ENCODE data around the gene C10orf120.

GRCh38 chr10:122671355-122671754 lies 28.3 kb downstream of the C10orf120 start:
- TF ChIP-seq, protein P1, sequence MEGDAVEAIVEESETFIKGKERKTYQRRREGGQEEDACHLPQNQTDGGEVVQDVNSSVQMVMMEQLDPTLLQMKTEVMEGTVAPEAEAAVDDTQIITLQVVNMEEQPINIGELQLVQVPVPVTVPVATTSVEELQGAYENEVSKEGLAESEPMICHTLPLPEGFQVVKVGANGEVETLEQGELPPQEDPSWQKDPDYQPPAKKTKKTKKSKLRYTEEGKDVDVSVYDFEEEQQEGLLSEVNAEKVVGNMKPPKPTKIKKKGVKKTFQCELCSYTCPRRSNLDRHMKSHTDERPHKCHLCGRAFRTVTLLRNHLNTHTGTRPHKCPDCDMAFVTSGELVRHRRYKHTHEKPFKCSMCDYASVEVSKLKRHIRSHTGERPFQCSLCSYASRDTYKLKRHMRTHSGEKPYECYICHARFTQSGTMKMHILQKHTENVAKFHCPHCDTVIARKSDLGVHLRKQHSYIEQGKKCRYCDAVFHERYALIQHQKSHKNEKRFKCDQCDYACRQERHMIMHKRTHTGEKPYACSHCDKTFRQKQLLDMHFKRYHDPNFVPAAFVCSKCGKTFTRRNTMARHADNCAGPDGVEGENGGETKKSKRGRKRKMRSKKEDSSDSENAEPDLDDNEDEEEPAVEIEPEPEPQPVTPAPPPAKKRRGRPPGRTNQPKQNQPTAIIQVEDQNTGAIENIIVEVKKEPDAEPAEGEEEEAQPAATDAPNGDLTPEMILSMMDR (IDR thresholded peaks at IDR 0.05): no peak
- no peak for TF ChIP-seq EZH2 (IDR thresholded peaks at IDR 0.05; ENCODE audit: borderline replicate concordance, insufficient read depth, low read depth, low read length, poor library complexity, severe bottlenecking)
